Measurements from ENCODE around the gene RTP5. TPM values are rescaled to one million over a fixed set of nuclear protein-coding genes. Genes with fewer than 3 reads are reported as not detected.
"Not testable (repeated sequence)": the region's sequence is repeated elsewhere in the genome, so short reads cannot be mapped to it uniquely, and the experiment has no call there.

The RTP5 gene
- total and polyA plus RNA-seq, 3 donors from 2014 or later: 0.13 to 0.93 (median 0.47) TPM

GRCh38 chr2:241822264-241822623 lies 47.3 kb upstream of the RTP5 start:
- peak; percentile 11 for DNase-seq
- Histone ChIP-seq H3K27ac (no peak overlapping the region), H3K36me3 (ENCODE audit: low read depth, missing control alignments) (no peaks in the 10 kb centered on the region), H3K9me3 (no peaks in the 10 kb centered on the region), H3K27me3 (no peaks in the 10 kb centered on the region), H3K4me3 (no peak overlapping the region), H3K4me1 (no peaks in the 10 kb centered on the region)
- WGBS, 2 donors: 81 to 84% methylated on average over 12 to 14 of the region's 14 CpGs
- intact Hi-C loops (cut with DNase I; ENCODE audit: low total_unique reads): no loop called here
- TF ChIP-seq POLR2A (IDR thresholded peaks at IDR 0.05): no peak

- intact Hi-C loops (cut with DNase I; ENCODE audit: low total_unique reads); H3K36me3 ChIP-seq (ENCODE audit: low read depth, missing control alignments); H3K27me3 ChIP-seq; H3K4me1 ChIP-seq; H3K27ac ChIP-seq; H3K9me3 ChIP-seq: not testable (repeated sequence)
- peak overlapping the region in 1 of 2 donors; percentile 12 for H3K4me3 ChIP-seq
- peak; percentile 56 for DNase-seq
- WGBS, 2 donors: 68 to 70% methylated on average over 45 of the region's 45 CpGs
Measured at GRCh38 chr2:241823531-241824437, 45.7 kb upstream of the RTP5 start.

DNA sequence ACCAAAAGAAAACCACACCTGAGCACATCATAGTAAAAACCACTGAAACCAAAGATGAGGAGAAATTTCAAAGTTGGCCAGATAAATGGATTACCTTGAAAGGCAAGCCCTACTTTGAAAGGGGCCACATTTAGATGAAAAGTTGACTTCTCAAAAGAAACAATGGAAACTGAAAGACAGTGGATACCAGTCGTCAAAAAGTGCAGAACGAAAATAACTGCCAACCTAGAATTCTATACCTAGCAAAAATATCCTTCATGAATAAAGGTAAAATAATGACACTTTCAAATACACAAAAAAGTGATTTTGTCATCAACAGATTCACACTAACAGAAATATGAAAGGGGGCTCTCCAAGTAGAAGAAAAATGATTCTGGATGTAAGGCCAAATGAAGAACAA lies 42.1 kb upstream of the RTP5 start:
- intact Hi-C loops (cut with DNase I; ENCODE audit: low total_unique reads): no loop called here
- H3K4me3 ChIP-seq: no peak overlapping the region
- H3K27ac ChIP-seq: no peak overlapping the region
- TF ChIP-seq POLR2A (IDR thresholded peaks at IDR 0.05): no peak
- no peak for TF ChIP-seq CTCF (IDR thresholded peaks at IDR 0.05)
- H3K27me3 ChIP-seq: no peaks in the 10 kb centered on the region
- H3K36me3 ChIP-seq (ENCODE audit: low read depth, missing control alignments): no peaks in the 10 kb centered on the region
- 81 to 83% methylated on average over 2 of the region's 2 CpGs for WGBS, 2 donors
- no peaks in the 10 kb centered on the region for H3K4me1 ChIP-seq
- H3K9me3 ChIP-seq: no peaks in the 10 kb centered on the region
- no peak for DNase-seq

- H3K9me3 ChIP-seq: no peaks in the 10 kb centered on the region
- intact Hi-C loops (cut with DNase I; ENCODE audit: low total_unique reads): no loop called here
- peaks cover 4% of the 10 kb centered on the region for H3K4me1 ChIP-seq
- no peaks in the 10 kb centered on the region for H3K27me3 ChIP-seq
- no peak for TF ChIP-seq POLR2A (IDR thresholded peaks at IDR 0.05)
- TF ChIP-seq CTCF (IDR thresholded peaks at IDR 0.05): no peak
- H3K27ac ChIP-seq: no peak overlapping the region
- WGBS, 2 donors: 47 to 49% methylated on average over 13 of the region's 13 CpGs
- DNase-seq: peak; percentile 17
- H3K36me3 ChIP-seq (ENCODE audit: low read depth, missing control alignments): no peaks in the 10 kb centered on the region
- no peak overlapping the region for H3K4me3 ChIP-seq
Measured at GRCh38 chr2:241833101-241833663, 36.3 kb upstream of the RTP5 start.

- H3K9me3 ChIP-seq; H3K27ac ChIP-seq; H3K4me1 ChIP-seq; H3K36me3 ChIP-seq (ENCODE audit: low read depth, missing control alignments); H3K4me3 ChIP-seq; intact Hi-C loops (cut with DNase I; ENCODE audit: low total_unique reads); H3K27me3 ChIP-seq: not testable (repeated sequence)
- WGBS, 2 donors: 81 to 84% methylated on average over 23 to 28 of the region's 28 CpGs
- DNase-seq: peak; percentile 10
Measured at GRCh38 chr2:241833756-241834526, 35.6 kb upstream of the RTP5 start.

- Histone ChIP-seq H3K36me3 (ENCODE audit: low read depth, missing control alignments) (no peaks in the 10 kb centered on the region), H3K4me1 (peaks cover 4% of the 10 kb centered on the region), H3K4me3 (no peak overlapping the region), H3K9me3 (no peaks in the 10 kb centered on the region), H3K27ac (no peak overlapping the region), H3K27me3 (no peaks in the 10 kb centered on the region)
- intact Hi-C loops (cut with DNase I; ENCODE audit: low total_unique reads): no loop called here
- TF ChIP-seq POLR2A (IDR thresholded peaks at IDR 0.05) (no peak), CTCF (IDR thresholded peaks at IDR 0.05) (no peak)
- peak; percentile 12 for DNase-seq
- 91 to 93% methylated on average over 10 of the region's 10 CpGs for WGBS, 2 donors
Measured at GRCh38 chr2:241834527-241835210, 34.9 kb upstream of the RTP5 start.
